Gastroesophageal sphincter (tissue), 3 donors: ENCODE data around the gene PDXP.

Experiments
- EP300 ChIP-seq: sonication (generic); formaldehyde crosslinking; IDR thresholded peaks from one replicate; pipeline ENCODE4 v1.6.1; 2017; ENCODE audit warnings: antibody characterized with exemption, mild to moderate bottlenecking
- POLR2A ChIP-seq, 2 donors: fragments of 450-650 bp; IDR thresholded peaks; one replicate each; pipeline ENCODE4 v1.6.1; 2017; ENCODE audit warnings: antibody characterized with exemption in 2 of 2, mild to moderate bottlenecking in 2 of 2, moderate library complexity in 1 of 2
- POLR2AphosphoS5 ChIP-seq: sonication (generic); formaldehyde crosslinking; IDR thresholded peaks from one replicate; pipeline ENCODE4 v1.6.1; 2017; ENCODE audit warnings: antibody characterized with exemption
- TF ChIP-seq, protein P1 (sequence below), 4 experiments: fragments of 200-600 bp in 2 of 4; fragments of 450-650 bp in 2 of 4; sonication (generic) in 1 of 4; IDR thresholded peaks; one replicate each; pipeline ENCODE4 v1.5.1; 2017 to 2019; ENCODE audit warnings: antibody characterized with exemption in 4 of 4, mild to moderate bottlenecking in 2 of 4, moderate library complexity in 2 of 4

DNA sequence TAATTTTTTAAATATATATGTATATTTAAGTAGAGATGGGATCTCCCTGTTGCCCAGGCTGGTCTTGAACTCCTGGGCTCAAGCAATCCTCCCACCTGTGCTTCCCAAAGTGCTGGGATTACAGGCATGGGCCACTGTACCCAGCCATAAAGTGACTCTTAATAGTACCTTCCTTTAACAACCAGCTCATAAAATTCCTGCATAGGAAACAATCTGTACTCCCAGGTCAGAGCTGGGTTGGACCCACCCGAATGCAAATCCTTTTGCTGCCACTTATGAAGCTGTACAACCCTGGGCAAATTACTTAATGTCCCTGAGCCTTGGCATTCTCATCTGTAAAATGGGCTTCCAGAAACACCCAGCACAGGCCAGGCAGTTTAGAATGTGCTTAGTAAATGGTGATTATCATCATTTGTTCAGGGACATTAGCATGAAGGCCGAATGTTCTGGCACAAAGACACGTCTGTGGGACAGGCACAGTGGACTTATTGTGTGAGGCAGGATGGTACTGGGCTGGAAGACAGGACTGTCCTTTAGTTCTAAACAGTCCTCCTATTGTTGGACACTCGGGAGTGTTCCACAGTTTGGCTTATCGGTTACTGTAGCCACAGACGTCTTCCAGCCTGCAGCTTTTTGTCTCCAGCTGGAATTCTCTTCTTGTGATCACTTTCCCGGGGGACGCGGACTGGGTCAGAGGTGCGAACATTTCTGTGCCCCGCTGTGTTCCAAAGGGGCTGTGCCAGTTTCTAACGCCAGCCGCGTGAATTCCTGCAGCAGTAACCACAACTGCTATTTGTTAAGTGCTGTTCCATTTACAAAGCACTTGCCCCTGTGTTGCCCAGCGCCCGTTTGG, 6.0 kb downstream of the PDXP start:
- TF ChIP-seq, protein P1, sequence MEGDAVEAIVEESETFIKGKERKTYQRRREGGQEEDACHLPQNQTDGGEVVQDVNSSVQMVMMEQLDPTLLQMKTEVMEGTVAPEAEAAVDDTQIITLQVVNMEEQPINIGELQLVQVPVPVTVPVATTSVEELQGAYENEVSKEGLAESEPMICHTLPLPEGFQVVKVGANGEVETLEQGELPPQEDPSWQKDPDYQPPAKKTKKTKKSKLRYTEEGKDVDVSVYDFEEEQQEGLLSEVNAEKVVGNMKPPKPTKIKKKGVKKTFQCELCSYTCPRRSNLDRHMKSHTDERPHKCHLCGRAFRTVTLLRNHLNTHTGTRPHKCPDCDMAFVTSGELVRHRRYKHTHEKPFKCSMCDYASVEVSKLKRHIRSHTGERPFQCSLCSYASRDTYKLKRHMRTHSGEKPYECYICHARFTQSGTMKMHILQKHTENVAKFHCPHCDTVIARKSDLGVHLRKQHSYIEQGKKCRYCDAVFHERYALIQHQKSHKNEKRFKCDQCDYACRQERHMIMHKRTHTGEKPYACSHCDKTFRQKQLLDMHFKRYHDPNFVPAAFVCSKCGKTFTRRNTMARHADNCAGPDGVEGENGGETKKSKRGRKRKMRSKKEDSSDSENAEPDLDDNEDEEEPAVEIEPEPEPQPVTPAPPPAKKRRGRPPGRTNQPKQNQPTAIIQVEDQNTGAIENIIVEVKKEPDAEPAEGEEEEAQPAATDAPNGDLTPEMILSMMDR (IDR thresholded peaks at IDR 0.05): no peak
- TF ChIP-seq POLR2AphosphoS5: no peak
- no peak for TF ChIP-seq POLR2A (IDR thresholded peaks at IDR 0.05)
- no peak for TF ChIP-seq EP300
